Eye (tissue), 1 donor: Measurements from ENCODE around the gene NAT14.
"Not testable (repeated sequence)": the region's sequence is repeated elsewhere in the genome, so short reads cannot be mapped to it uniquely, and the experiment has no call there.

Source experiments
- DNase-seq: peaks from one replicate; pipeline ENCODE4 v3.0.0-alpha.2; 2015

The NAT14 gene

GRCh38 chr19:55487924-55488687, 3.1 kb downstream of the NAT14 start, which contains the start of gene SSC5D:
Gene SSC5D, plus strand, starts transcription at chr19:55488436. Its CDS starts 154 bp downstream, at chr19:55488590.
- peak; percentile 64 for DNase-seq

GRCh38 chr19:55488986-55489710, 4.2 kb downstream of the NAT14 start:
- DNase-seq, result no peak

- no peak for DNase-seq
Measured at GRCh38 chr19:55489711-55490477, 4.9 kb downstream of the NAT14 start.

- no peak for DNase-seq
Measured at GRCh38 chr19:55490478-55491432, 5.8 kb downstream of the NAT14 start.

GRCh38 chr19:55491546-55492360, 6.8 kb downstream of the NAT14 start:
- DNase-seq, result no peak

GRCh38 chr19:55492362-55492944, 7.5 kb downstream of the NAT14 start:
- DNase-seq, result no peak

- DNase-seq, result no peak
Measured at GRCh38 chr19:55493052-55493644, 8.2 kb downstream of the NAT14 start.

GRCh38 chr19:55493645-55494171, 8.7 kb downstream of the NAT14 start:
- no peak for DNase-seq

GRCh38 chr19:55494172-55494761, 9.3 kb downstream of the NAT14 start:
- DNase-seq, result no peak

GRCh38 chr19:55495646-55496349, 10.8 kb downstream of the NAT14 start:
- DNase-seq, result no peak

GRCh38 chr19:55496820-55497219, 11.8 kb downstream of the NAT14 start:
- not testable (repeated sequence) for DNase-seq

- no peak for DNase-seq
Measured at GRCh38 chr19:55497763-55498162, 12.8 kb downstream of the NAT14 start.

GRCh38 chr19:55498246-55498840, 13.4 kb downstream of the NAT14 start:
- no peak for DNase-seq

GRCh38 chr19:55500368-55500952, 15.5 kb downstream of the NAT14 start:
- no peak for DNase-seq

- DNase-seq, result no peak
Measured at GRCh38 chr19:55502197-55502952, 17.4 kb downstream of the NAT14 start.

- DNase-seq, result no peak
Measured at GRCh38 chr19:55503157-55503501, 18.1 kb downstream of the NAT14 start.

GRCh38 chr19:55503502-55504251, 18.7 kb downstream of the NAT14 start:
- DNase-seq, result peak; percentile 95
